Neural progenitor cell (in vitro differentiated cells): ENCODE measurements around the gene MGLL. TPM values are rescaled to one million over a fixed set of nuclear protein-coding genes. Genes with fewer than 3 reads are reported as not detected.

ENCODE experiments used
- DNase-seq: peaks from one replicate; pipeline ENCODE4 v3.0.0-alpha.2; 2016; ENCODE audit warnings: low spot score
- H2AFZ ChIP-seq: fragments of 200-600 bp; sonication (generic); replicated peaks from 2 replicates; pipeline ENCODE4 v1.6.1; 2016; ENCODE audit warnings: antibody characterized with exemption
- H3F3A ChIP-seq: fragments of 200-600 bp; sonication (generic); 2 replicates; pipeline ENCODE4 v1.6.1; 2016; ENCODE audit warnings: antibody characterized with exemption, low read depth
- H3K27ac ChIP-seq: fragments of 200-600 bp; sonication (generic); 2 replicates; pipeline ENCODE4 v1.5.1; 2016; ENCODE audit warnings: mild to moderate bottlenecking
- H3K27me3 ChIP-seq: fragments of 200-600 bp; sonication (generic); 2 replicates; pipeline ENCODE4 v1.6.1; 2016; ENCODE audit warnings: mild to moderate bottlenecking, moderate library complexity
- H3K36me3 ChIP-seq: fragments of 200-600 bp; sonication (generic); 2 replicates; pipeline ENCODE4 v1.5.1; 2016
- H3K4me1 ChIP-seq: fragments of 200-600 bp; sonication (generic); 2 replicates; pipeline ENCODE4 v1.6.1; 2016; ENCODE audit warnings: mixed run types
- H3K4me2 ChIP-seq: fragments of 200-600 bp; sonication (generic); 2 replicates; pipeline ENCODE4 v1.6.1; 2016
- H3K4me3 ChIP-seq: fragments of 200-600 bp; sonication (generic); 2 replicates; pipeline ENCODE4 v1.5.1; 2016
- H3K79me2 ChIP-seq: fragments of 200-600 bp; sonication (generic); 2 replicates; pipeline ENCODE4 v1.6.1; 2016; ENCODE audit warnings: low read depth
- H3K9ac ChIP-seq: fragments of 200-600 bp; sonication (generic); 2 replicates; pipeline ENCODE4 v1.6.1; 2016
- H3K9me3 ChIP-seq: fragments of 200-600 bp; sonication (generic); 2 replicates; pipeline ENCODE4 v1.5.1; 2016; ENCODE audit warnings: low read depth
- H4K20me1 ChIP-seq: fragments of 200-600 bp; sonication (generic); 2 replicates; pipeline ENCODE4 v1.6.1; 2016; ENCODE audit warnings: low read depth
- H3K27ac Mint-ChIP-seq: 3 replicates; pipeline ENCODE4 v1.8.0; 2021; ENCODE audit warnings: mixed read lengths
- H3K27me3 Mint-ChIP-seq: 2 replicates; pipeline ENCODE4 v1.8.0; 2022; ENCODE audit warnings: low read depth, mild to moderate bottlenecking, inconsistent platforms, moderate library complexity, mixed read lengths; ENCODE audit not compliant: insufficient read depth
- H3K36me3 Mint-ChIP-seq: 3 replicates; pipeline ENCODE4 v1.8.0; 2021; ENCODE audit warnings: mixed read lengths
- H3K4me1 Mint-ChIP-seq: 3 replicates; pipeline ENCODE4 v1.8.0; 2021; ENCODE audit warnings: mixed read lengths
- H3K4me3 Mint-ChIP-seq: 3 replicates; pipeline ENCODE4 v1.8.0; 2021; ENCODE audit warnings: mild to moderate bottlenecking, moderate library complexity, mixed read lengths
- H3K9me3 Mint-ChIP-seq: 3 replicates; pipeline ENCODE4 v1.8.0; 2020; ENCODE audit warnings: mixed read lengths
- CTCF ChIP-seq: fragments of 200-600 bp; sonication (generic); IDR thresholded peaks from 2 replicates; pipeline ENCODE4 v1.5.1; 2017; ENCODE audit warnings: antibody characterized with exemption, mild to moderate bottlenecking
- EZH2 ChIP-seq: fragments of 200-600 bp; sonication (generic); IDR thresholded peaks from 2 replicates; pipeline ENCODE4 v1.6.1; 2017; ENCODE audit warnings: antibody characterized with exemption, mild to moderate bottlenecking, moderate library complexity
- EZH2phosphoT487 ChIP-seq: fragments of 200-600 bp; sonication (generic); IDR thresholded peaks from 2 replicates; pipeline ENCODE4 v1.6.1; 2017; ENCODE audit warnings: antibody characterized with exemption
- total RNA-seq: library from RNA; depleted of rRNA; stranded (reverse); fragments of >200 nt; gene quantifications from 2 replicates; pipeline ENCODE4 v1.2.3, GENCODE V29; 2015; ENCODE audit warnings: low replicate concordance

MGLL gene
- total RNA-seq, 1 donor from 2014 or later, result 0.15 TPM

GRCh38 chr3:127738192-127738840 is 84.0 kb downstream of the MGLL start:
- H3K9me3 Mint-ChIP-seq, result no peaks in the 10 kb centered on the region

GRCh38 chr3:127736801-127737539 is 85.3 kb downstream of the MGLL start:
- peaks cover 7% of the 10 kb centered on the region for H3F3A ChIP-seq
- no peaks in the 10 kb centered on the region for H4K20me1 ChIP-seq
- no peak for DNase-seq
- Mint-ChIP-seq H3K27me3 (peaks cover 7% of the 10 kb centered on the region), H3K9me3 (no peaks in the 10 kb centered on the region), H3K27ac (no peak overlapping the region), H3K4me1 (peaks cover 22% of the 10 kb centered on the region), H3K4me3 (no peak overlapping the region), H3K36me3 (no peaks in the 10 kb centered on the region)
- no peak overlapping the region for H3K27ac ChIP-seq
- H2AFZ ChIP-seq, result no peak overlapping the region
- no peaks in the 10 kb centered on the region for H3K9me3 ChIP-seq
- no peaks in the 10 kb centered on the region for H3K79me2 ChIP-seq
- H3K27me3 ChIP-seq, result peaks cover 23% of the 10 kb centered on the region
- H3K4me3 ChIP-seq, result no peak overlapping the region
- H3K4me2 ChIP-seq, result no peak overlapping the region
- no peak overlapping the region for H3K9ac ChIP-seq
- TF ChIP-seq EZH2phosphoT487 (no peak), CTCF (no peak), EZH2 (no peak)
- H3K36me3 ChIP-seq, result no peaks in the 10 kb centered on the region
- H3K4me1 ChIP-seq, result peaks cover 23% of the 10 kb centered on the region

More at GRCh38 chr3:127738192-127738840, 84.0 kb downstream of the MGLL start:
- H4K20me1 ChIP-seq, result no peaks in the 10 kb centered on the region
- H3K27ac ChIP-seq, result no peak overlapping the region
- H3K4me2 ChIP-seq, result no peak overlapping the region
- H3K27me3 ChIP-seq, result peaks cover 11% of the 10 kb centered on the region
- H3K4me1 Mint-ChIP-seq, result peaks cover 14% of the 10 kb centered on the region
- H3K4me3 Mint-ChIP-seq, result no peak overlapping the region
- H3F3A ChIP-seq, result no peaks in the 10 kb centered on the region
- no peak for DNase-seq
- H3K4me1 ChIP-seq, result peaks cover 15% of the 10 kb centered on the region
- TF ChIP-seq EZH2 (no peak), EZH2phosphoT487 (no peak), CTCF (no peak)
- no peaks in the 10 kb centered on the region for H3K79me2 ChIP-seq
- peaks cover 4% of the 10 kb centered on the region for H3K27me3 Mint-ChIP-seq
- no peak overlapping the region for H3K9ac ChIP-seq
- no peaks in the 10 kb centered on the region for H3K9me3 ChIP-seq
- no peak overlapping the region for H3K27ac Mint-ChIP-seq
- no peaks in the 10 kb centered on the region for H3K36me3 ChIP-seq
- H3K4me3 ChIP-seq, result no peak overlapping the region
- no peak overlapping the region for H2AFZ ChIP-seq
- H3K36me3 Mint-ChIP-seq, result no peaks in the 10 kb centered on the region

- no peak overlapping the region for H2AFZ ChIP-seq
- H3K4me3 Mint-ChIP-seq, result no peak overlapping the region
- H3K27me3 Mint-ChIP-seq, result peaks cover 10% of the 10 kb centered on the region
These were observed 86.3 kb downstream of the MGLL start for GRCh38 chr3:127735767-127736693.

More at GRCh38 chr3:127735767-127736693, 86.3 kb downstream of the MGLL start:
- Histone ChIP-seq H3K27ac (no peak overlapping the region), H3K4me1 (peaks cover 30% of the 10 kb centered on the region), H3K4me2 (no peak overlapping the region), H3K9me3 (no peaks in the 10 kb centered on the region), H3K36me3 (no peaks in the 10 kb centered on the region), H3K79me2 (no peaks in the 10 kb centered on the region), H3K27me3 (peaks cover 30% of the 10 kb centered on the region), H4K20me1 (no peaks in the 10 kb centered on the region), H3K9ac (no peak overlapping the region), H3F3A (peaks cover 11% of the 10 kb centered on the region), H3K4me3 (no peak overlapping the region)
- Mint-ChIP-seq H3K4me1 (peaks cover 30% of the 10 kb centered on the region), H3K27ac (no peak overlapping the region), H3K9me3 (no peaks in the 10 kb centered on the region), H3K36me3 (no peaks in the 10 kb centered on the region)
- TF ChIP-seq EZH2phosphoT487 (no peak), EZH2 (no peak), CTCF (no peak)
- no peak for DNase-seq
